Activated naive CD4-positive, alpha-beta T cell treated with anti-CD3 and anti-CD28 coated beads, Interleukin-2, amount 50 U/mL, for 16 hours (primary cell): ENCODE measurements around the gene TTC39B.

Experiments used
- DNase-seq: peaks from one replicate; pipeline ENCODE4 v3.0.0-alpha.2; 2020

The TTC39B gene

DNA sequence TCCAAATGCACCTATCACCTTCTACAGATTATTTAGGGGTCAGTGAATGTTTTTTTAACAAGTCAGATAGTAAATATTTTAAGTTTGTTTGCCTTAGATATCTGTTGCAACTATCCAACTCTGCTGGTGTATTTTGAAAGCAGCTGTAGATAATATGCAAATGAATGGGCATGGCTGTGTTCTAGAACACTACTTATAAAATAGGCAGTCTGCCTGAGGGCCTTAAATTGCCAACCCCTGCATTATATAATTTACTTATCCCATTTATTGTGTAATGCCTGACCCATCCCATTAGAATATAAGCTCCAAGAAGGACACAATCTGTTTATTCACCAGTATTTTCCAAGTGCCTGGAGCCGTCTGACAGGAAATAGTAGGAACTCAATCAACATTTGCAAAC, 149.0 kb downstream of the TTC39B start:
- DNase-seq = no peak

DNA sequence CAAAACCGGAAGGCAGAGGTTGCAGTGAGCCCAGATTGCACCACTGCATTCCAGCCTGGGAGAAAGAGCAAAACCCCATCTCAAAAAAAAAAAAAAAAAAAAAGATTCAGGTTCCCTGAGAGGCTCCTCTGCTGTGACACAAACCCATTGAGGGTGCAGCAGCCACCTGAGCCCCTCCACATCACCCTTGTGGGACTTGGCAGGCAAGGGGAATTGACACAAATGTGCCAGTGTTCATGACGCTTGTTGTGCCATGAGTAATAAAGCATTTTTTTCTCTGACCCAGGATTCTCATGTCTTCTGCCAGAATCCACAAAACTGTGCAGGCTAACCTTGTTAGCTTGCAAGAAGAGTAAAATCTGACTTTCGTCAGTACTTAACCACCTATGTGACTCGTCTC, 149.6 kb downstream of the TTC39B start:
- no peak for DNase-seq

DNA sequence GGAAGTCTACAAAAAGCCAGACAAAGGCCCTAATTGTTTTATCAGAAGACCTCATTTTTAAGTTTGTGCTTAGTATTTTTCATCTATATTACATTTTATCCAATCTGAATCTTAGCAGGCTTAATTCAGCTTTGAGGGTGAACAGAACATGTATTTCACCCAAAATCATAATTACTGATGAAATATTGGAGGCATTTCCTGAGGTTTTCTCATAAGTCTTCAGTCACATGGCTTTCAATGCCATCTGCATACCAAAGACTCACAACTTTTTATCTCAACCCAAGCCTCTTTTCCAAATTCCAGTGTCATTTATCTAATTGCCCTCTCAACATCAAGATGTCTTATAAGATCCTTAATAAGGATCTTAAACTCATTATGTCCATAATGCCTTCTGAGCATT, 150.8 kb downstream of the TTC39B start:
- no peak for DNase-seq

DNA sequence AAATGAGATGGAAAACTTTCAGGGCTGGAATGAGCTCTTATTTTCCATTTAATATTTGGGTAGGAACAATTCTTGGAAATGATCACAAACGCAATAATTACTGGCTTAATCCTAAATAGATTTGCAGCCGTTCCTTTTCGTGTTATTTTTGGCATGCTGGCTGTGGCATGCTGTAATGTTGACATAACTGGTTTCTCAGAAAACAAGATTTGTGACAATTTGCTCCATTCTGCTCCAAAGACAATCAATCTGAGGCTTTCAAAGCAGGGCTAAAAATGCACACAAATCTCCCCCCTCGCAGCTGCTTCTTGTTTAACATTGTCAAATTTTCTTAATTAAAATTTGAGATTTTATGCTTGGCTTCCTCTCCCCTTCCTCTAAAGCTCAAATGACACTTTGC, 151.2 kb downstream of the TTC39B start:
- no peak for DNase-seq

DNA sequence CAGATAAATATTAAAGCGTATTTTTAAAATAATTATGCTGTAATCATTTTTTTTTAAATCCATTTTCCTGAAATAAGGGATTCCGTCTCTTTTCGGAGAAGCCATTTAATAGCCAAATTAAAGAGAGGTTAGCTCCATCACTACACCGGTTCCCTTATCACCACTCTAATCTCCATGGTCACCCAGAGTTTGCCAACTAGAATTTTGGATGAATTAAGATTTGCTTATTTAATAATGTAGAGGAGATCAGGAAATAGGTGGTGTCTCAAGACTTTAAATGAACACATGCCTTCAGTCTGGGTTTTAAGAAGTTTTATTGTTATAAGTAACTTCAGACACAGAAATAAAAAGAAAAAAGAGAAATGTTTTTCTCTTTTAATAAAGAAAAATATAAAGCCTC, 151.7 kb downstream of the TTC39B start:
- no peak for DNase-seq

DNA sequence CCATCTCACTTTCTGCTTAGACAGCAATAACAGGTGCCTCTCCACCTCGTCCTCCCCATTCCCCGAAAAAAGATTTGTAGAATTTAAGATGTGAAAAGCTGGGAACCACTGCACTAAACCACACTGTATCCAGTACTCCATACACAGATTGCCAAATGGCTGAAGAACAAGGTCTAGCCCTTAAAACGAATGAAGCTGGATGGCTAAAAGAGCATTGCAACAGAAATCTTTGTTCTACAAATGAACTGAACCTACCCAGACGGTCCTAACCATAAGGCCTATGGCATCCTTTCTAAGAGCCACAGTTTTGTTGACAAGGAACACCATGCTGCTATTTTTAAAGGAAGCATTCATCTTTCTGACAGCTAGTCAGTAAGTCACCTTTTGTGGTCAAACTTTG, 152.3 kb downstream of the TTC39B start:
- DNase-seq = no peak

DNA sequence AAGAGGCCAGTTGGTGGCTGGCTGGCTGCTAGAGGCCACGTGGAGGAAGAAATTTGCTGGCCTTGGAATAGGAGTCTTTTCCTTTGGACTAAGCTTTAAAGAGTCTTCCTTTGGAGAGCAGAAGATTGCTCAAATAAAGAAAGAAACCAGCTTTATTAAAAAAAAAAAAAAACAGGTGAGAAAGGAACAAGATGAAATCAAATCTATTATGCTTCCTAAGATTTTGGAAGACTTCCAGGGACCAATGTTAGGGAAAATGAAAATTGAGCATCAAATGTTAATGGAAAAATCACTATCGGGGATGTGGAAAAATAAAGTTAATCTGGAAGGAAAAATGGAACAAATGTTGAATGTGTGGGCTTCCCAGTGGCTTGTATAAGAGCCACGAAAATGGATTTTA, 153.1 kb downstream of the TTC39B start:
- no peak for DNase-seq

DNA sequence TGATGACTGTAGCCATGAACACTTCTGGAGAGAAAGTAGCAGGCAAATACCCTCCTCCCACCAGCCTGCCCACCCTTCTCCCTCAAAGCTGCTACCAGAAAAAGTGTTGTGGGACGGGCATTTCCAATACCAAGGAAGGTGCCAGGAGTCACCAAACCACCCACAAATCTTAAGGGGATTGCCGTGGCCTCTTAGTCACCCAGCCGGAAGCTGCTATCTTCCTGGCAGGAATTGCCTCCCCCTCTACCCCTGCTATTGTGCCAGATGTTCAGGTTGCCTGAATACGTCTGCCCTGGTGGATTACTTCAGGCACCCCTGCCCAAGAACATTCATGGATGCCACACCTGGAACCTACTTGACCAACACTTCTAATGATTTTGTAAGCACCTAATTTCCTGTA, 156.1 kb downstream of the TTC39B start:
- DNase-seq = no peak

DNA sequence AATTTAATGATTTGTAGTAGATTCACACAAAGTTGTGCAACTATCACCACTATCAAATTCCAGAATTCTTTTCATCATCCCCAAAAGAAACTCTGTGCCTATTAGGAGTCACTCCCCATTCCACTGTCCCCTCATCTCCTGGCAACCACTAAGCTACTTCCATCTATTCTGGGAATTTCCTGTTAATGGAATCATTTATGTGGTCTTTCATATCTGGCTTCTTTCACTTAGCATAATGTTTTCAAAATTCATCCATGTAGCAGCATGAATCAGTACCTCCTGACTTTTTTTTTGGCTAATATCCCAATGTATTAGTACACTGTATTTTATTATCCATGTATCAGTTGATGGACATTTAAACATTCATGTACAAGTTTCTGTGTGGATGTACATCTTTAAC, 157.6 kb downstream of the TTC39B start:
- DNase-seq = no peak

DNA sequence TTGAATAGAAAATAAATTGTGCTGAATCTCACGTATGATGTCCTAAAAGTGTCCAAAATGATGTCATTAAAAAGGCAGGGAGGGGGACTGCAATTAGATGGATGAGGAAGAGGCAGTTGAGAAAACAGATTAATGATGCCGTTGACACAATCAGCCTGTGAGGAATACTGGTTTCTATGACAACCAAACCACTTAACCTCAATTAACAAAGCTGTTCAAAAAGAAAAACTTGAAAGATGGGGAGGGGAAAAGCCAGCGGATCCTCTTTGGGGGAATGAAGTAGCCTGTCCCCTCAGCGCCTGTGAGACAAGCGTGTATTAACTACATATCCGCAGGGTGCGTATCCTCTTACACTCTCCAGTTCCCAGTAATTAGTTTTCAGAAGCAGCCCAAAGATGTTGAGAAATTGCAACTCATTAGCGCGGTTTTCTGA, 160.7 kb downstream of the TTC39B start:
- DNase-seq = no peak

DNA sequence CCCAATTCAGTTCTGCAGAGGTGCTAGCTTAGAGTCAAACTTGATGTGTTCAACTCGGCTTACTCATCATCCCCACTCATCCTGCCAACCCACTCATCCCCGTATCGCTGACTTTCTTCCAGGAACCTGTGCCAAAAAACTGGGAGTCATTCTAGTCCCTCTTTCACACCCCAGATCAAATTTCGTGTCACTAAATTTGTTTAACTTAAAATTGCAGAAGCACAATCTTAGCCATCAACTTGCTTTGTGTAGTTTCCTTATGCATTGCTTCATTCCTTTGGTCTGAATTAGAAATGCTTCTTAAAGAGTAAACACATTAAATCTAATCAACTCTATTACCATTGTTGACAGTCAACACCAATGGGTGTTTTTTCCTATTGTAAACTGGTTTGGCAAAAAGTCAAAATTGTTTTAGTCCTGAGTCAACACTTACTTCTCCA, 162.4 kb downstream of the TTC39B start:
- DNase-seq = no peak

DNA sequence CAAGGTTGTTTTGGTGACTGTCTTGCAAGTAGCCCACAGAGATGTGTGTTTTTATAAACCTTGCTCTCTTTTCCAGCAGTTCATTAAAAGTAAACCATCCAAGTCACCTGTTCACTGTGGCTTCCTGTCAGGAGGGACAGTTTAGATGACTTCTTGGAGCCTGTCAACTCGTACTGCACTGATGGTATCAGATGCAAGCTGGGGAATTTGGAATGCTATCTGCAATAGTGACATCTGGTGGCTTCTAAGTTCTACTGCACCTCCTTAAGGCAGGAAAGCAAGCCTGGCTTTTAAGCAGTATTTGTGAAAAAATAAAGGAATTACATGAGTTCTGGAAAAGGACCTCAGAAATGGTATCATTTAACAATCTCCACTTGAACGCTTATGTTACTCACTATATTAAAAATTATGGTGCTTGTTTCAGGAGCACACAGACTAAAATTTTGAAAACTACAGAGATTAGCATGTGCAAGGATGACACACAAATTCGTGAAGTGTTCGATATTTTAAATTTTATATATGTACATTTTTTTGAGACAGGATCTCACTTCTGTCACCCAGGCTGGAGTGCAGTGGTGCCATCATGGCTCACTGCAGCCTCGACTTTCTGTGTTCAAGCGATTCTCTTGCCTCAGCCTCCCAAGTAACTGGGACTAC, 164.0 kb downstream of the TTC39B start:
- DNase-seq = no peak

DNA sequence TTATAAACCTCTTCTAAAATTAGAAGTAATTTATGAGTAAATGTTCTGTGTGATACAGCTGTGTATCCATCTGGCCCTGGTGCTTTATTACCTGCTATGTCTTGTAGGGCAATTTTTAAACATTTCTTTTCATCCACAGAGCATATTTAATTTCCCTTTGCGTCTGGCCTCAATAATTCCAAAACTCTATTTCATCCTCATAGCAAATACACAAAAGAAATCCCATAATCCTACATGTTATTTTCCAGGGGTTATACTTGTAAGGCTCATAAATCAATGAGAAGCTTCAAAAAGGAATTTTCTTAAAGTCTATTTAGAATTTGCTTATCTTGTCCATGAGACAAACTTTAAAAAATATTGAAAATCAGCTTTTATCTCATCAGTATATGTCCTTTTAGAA, 167.0 kb downstream of the TTC39B start:
- no peak for DNase-seq

DNA sequence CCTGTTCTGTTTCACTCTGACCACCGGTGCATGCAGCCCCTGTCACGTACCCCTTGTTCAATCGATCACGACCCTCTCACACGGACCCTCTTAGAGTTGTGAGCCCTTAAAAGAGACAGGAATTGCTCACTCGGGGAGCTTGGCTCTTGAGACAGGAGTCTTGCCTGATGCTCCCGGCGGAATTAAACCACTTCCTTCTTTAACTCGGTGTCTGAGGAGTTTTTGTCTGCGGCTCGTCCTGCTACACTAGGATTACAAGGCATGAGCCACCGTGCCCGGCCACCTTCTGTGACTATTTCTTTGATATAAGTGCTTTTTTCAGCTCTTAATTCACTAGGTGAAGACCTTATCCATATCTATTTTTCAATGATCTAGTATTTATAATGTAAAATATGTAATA, 167.5 kb downstream of the TTC39B start:
- DNase-seq = no peak

DNA sequence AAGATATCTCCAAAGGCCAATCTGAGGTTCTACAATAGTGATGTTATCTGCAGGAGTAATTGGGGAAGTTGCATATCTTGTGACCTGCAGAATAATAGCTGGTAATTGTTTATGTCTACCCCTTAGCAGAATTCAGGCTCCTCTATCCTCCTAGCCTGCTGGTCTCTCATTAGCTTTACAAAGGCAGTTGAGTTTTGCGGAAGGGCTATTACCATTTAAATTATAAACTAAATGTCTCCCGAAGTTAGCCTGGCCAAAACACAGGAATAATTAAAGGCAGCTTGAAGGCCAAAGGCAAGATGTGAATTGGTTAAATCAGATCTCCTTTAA, 168.7 kb downstream of the TTC39B start:
- no peak for DNase-seq

DNA sequence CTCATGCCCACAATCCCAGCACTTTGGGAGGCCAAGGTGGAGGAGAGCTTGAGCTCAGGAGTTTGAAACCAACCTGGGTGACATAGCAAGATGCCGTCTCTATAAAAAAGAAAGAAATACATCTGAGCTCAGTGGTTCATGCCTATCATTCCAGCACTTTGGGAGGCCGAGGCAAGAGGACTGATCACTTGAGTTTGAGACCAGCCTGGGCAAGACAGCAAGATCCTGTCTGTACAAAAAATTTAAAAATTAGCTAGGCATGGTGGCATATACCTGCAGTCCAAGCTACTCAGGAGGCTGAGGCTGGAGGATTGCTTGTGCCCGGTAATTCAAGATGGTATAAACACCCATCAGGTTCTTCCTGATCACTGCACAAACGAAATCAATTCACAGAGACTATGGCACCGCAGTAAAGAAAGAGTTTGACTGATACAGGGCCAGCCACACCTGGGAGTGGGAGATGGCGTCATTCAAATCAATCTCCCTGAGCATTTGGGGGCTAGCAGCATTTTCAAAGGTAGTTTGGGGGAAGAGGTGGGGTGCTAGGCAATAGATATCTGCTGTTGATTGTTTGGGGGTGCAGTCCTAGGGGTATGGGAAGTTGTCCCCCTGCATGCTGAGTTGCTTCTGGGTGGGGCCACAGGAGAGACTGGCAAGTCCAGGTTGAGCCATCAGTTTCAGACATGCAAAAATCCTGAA, 169.2 kb downstream of the TTC39B start:
- DNase-seq = no peak

DNA sequence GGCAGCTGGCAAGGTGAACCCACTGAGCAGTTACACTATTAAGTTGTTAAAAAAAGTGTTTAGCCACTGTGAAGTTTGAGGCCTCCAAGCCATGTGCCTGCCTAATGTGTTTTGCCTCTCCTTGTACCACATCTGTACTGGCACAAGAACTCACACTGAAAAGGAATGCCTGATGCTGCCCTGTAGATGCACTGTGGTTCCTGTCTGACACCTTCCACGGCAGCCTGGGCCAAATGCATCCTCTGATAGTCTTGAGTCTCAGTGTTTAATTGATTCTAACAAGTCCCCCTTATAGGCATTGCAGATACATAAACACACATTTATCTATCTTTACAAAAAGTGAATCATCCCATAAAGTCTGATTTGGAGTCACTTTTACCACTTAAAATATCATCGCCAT, 169.9 kb downstream of the TTC39B start:
- DNase-seq = no peak

DNA sequence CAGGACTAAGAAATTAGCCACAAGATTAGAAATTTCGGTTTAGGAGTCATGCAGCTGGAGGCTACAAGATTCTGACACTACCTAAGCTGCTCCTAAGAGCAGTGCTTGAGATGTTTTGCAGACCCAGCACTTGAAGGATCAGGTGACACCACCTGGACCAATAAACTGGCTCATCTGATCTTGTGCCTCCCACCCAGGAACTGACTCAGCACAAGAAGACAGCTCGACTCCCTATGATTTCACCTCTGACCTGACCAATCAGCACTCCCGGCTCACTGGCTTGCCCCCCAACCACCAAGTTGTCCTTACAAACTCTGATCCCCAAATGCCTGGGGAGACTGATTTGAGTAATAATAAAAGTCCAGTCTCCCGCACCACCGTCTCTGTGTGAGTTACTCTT, 170.4 kb downstream of the TTC39B start:
- DNase-seq = no peak

DNA sequence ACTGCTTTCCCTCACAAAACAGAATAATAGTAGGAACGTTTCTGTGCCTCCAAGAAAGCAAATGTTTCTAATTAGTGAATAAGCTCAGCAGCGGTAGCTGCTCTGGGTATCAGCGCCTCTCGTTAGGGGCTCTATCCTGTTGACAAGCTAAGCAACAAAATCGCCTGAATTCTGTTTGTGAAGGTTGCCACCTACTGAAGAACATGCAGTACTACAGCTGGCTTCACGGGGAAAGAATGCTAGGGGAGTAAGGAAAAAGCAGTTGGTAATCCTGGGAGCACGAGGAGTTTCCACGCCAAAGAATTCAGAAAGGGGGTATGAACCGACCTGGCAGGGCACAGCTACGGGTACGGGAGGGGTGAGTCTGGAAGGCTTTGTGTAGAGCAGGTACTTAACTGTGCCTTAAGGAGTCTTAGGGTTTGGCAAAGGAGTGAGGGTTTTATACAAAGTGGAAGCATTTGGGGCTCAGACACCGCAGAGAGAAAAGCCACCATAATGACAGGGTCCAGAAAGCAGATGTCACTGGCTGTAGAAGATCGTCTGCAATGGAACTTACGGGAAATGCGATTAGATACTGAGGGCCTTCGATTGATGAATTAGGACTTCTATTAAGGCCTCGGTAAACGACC, 171.7 kb downstream of the TTC39B start:
- peak; percentile 20 for DNase-seq

DNA sequence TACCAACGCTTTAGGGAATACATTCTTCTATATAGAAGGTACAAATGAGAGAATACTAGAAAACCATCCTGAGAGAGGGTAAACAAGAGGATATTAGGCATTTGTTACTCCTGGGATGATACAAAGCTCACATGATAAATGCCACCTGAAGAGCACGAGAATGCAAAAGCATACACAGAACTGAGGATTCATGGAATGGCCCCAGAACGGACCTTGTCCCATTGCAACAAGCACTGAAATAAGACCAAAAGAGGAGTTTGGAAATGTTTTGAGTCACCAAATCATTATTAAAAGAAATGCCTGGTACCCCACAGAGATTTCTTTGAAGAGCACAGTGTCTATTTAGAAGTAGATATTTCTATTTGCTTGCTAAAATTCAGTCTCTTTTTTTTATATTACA, 173.5 kb downstream of the TTC39B start:
- DNase-seq = no peak

DNA sequence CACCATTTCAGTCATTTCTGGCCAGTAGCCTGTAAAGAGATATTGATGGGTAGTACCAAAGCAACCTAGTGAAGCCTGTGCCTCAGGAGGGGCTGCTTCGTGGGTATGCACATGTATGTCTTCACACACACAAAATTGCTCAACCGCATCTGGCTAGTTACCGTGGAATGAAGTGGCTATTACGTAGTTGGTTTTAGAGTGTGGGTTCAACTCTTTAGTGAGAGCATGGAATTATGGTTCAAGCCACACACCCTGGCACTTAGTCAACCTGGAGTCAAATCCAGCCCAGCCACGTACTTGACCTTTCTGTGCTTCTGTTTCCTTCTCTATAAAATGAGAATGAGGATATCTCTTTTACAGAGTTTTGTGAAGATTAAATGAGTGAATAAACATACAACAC, 174.9 kb downstream of the TTC39B start:
- DNase-seq = no peak

DNA sequence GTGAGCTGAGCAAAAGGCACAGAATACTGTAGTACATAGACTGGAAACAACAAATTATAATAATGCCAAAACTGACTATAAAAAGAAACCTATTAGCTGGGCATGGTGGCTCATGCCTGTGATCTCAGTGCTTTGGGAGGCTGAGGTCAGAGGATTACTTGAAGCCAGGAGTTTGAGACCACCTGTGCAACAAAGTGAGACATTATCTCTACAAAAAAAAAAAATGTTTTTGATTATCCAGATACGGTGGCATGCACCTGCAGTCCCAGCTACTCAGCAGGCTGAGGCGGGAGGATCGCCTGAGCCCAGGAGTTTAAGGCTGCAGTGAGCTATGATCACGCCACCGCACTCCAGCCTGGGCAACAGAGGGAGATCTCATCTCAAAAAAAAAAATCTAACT, 175.9 kb downstream of the TTC39B start:
- DNase-seq = no peak

DNA sequence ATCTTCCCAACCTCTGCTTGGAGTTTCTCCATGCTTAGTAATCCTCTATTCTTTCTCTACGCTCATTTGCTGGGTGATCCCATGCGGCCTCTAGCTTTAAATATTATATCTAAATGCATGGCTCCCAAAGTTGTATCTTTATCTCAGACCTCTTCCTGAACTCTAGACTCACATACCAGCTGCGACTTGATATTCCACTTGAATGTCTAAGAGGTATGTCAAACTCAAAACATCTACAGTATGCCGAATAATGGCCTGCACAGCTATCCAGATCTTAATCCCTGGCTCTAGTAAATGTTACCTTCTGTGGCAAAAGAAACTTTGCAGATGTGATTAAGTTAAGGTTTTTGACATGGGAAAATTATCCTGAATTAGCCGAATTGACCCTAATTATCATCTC, 179.2 kb downstream of the TTC39B start:
- no peak for DNase-seq

DNA sequence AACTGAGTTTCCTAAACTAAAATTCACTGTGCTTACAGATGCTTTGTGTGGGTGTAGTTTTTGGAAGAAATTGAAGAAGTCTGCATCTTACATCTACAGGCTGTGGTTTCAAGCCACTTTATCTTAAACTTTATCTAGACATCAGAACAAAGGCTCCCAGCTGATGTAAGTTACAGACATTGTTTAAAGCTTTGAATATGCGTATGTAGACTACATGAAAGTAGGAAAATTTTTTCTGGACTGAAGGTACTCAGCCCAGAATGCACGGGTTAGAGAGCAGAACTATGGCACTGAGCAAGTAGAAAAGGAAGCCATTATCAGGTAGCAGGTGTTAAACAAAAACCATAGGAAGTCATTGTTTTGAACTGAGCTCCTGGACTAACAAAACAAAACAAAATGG, 185.4 kb downstream of the TTC39B start:
- no peak for DNase-seq

DNA sequence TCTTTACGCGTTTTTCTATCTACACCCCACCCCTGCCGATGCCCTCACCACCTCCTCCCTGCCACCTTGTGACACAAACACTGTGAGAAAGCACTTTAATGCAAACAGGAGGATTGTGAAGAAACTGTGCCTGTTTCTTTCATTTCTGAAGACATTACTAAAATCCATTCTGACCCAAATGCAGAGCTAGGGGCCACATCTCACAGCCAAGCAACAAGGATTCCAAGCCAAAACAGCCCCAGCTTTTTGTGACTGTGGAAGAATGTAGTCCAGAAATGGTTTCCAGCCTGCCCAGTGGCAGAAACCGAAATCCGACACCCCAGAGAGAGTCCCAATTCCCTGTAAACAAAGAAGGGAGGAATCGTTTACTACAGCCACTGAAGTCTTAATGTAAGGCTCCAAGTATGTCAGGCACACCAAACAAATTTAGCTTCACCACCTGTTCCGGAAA, 190.9 kb downstream of the TTC39B start:
- no peak for DNase-seq
